Measurements from ENCODE around the gene GATB. TPM values are rescaled to one million over a fixed set of nuclear protein-coding genes. Genes with fewer than 3 reads are reported as not detected.

The GATB gene
- total and polyA plus RNA-seq, 2 experiments from 2014 or later: 17.7 to 18.9 TPM

DNA sequence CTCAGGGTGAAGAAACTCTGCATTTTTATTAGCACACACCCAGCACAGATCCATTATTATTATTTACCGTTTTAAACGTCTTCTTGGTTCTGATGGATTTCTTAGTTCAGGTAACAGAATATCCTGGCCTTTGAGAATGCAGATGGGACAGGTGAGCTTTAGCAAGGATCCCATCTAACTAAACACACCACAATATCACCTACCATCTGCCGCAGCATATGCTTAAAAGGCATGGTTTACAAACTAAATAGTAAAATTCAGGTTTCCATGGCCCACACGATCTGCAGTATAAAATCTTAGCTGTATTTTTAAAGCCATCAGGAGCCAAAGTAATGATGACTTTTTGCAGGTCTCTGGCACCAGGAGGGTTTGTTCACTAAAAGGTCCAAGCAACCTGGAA is 31.7 kb upstream of the GATB start (continued):
- TF ChIP-seq CREB1 (CRISPR knock-in tag; IDR thresholded peaks at IDR 0.05; ENCODE audit: low read depth) (no peak), EZH2phosphoT487 (IDR thresholded peaks at IDR 0.05; ENCODE audit: unreplicated experiment) (no peak), ZNF114 (CRISPR knock-in tag; IDR thresholded peaks at IDR 0.05) (no peak), ZNF331 (CRISPR knock-in tag; IDR thresholded peaks at IDR 0.05; ENCODE audit: low read depth) (no peak)
- TF ChIP-seq, protein P1, sequence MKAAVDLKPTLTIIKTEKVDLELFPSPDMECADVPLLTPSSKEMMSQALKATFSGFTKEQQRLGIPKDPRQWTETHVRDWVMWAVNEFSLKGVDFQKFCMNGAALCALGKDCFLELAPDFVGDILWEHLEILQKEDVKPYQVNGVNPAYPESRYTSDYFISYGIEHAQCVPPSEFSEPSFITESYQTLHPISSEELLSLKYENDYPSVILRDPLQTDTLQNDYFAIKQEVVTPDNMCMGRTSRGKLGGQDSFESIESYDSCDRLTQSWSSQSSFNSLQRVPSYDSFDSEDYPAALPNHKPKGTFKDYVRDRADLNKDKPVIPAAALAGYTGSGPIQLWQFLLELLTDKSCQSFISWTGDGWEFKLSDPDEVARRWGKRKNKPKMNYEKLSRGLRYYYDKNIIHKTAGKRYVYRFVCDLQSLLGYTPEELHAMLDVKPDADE (IDR thresholded peaks at IDR 0.05): no peak

DNA sequence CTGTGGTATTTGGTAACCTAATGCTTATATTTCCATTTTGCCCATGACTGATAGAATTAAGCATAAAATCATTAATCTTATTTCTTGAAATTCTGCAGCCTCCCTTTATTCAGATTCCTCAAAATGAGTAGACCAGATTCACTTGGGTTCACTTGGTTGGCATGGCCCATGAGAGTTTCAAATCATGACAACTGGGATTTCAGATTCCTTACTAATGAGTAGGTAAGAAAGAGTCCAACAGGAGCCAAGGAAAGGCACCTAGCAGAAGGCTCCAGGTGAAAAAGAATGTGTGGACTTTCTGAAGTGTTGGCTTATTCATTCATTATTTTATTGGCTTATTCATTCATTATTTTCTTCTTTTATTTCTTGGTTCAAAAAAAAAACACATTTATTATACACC is 27.2 kb upstream of the GATB start:
- Histone ChIP-seq H3K4me2 (no peak overlapping the region), H3K27ac (ENCODE audit: low read depth) (no peak overlapping the region), H3K9me2 (ENCODE audit: insufficient read depth) (peaks cover 7% of the 10 kb centered on the region; the same call in 1 of the 2 replicates), H3K79me2 (replicated peaks; ENCODE audit: insufficient read depth) (no peaks in the 10 kb centered on the region), H3K36me3 (ENCODE audit: insufficient read depth) (no peaks in the 10 kb centered on the region), H3K4me3 (no peak overlapping the region), H4K20me1 (replicated peaks; ENCODE audit: insufficient read depth) (no peaks in the 10 kb centered on the region), H3K27me3 (ENCODE audit: insufficient read depth) (peaks cover 13% of the 10 kb centered on the region; the same call in 1 of the 2 replicates), H3K4me1 (ENCODE audit: insufficient read depth) (peaks cover 47% of the 10 kb centered on the region), H2AFZ (no peak overlapping the region), H3F3A (replicated peaks; ENCODE audit: low read depth) (no peaks in the 10 kb centered on the region)
- ATAC-seq (no peak), DNase-seq (ENCODE audit: low spot score) (no peak)
- no peak for TF ChIP-seq JUNB (IDR thresholded peaks at IDR 0.05; ENCODE audit: unreplicated experiment)
- no peak for TF ChIP-seq STAT1 (IDR thresholded peaks at IDR 0.05; ENCODE audit: unreplicated experiment)
- no peak for TF ChIP-seq ZNF331 (CRISPR knock-in tag; IDR thresholded peaks at IDR 0.05; ENCODE audit: low read depth)
- no peak for TF ChIP-seq CREB1 (CRISPR knock-in tag; IDR thresholded peaks at IDR 0.05; ENCODE audit: low read depth)
- no peak for TF ChIP-seq POLR2AphosphoS5 (IDR thresholded peaks at IDR 0.05; ENCODE audit: low read depth)
- H3K9me3 Mint-ChIP-seq: no peaks in the 10 kb centered on the region; the same call in 1 of the 3 replicates
- no peak overlapping the region for H3K4me3 Mint-ChIP-seq
- H3K4me1 Mint-ChIP-seq: peaks cover 40% of the 10 kb centered on the region
- no peak overlapping the region for H3K27ac Mint-ChIP-seq
- peaks cover 14% of the 10 kb centered on the region for H3K27me3 Mint-ChIP-seq (ENCODE audit: insufficient read depth, low read depth, poor library complexity)
- H3K36me3 Mint-ChIP-seq (ENCODE audit: low read depth): peaks cover 4% of the 10 kb centered on the region; the same call in 1 of the 3 replicates

DNA sequence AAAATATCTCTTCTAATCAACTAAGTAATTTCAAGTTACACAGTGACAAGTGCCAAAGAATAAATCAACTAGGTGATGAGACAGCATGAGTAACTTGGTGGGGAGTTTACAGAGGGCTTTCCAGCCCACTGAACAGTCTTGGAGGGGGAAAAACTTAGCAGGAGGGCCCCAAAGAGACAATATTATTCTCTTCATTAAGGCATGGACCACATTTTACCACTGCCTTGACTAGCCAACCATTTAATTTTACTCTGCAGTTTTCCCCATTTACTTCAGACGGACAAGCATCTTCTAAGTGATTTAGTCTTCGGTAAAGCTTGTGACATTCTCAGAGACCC is 25.3 kb upstream of the GATB start:
- Histone ChIP-seq H3K27me3 (ENCODE audit: insufficient read depth) (peaks cover 13% of the 10 kb centered on the region; the same call in 1 of the 2 replicates), H4K20me1 (replicated peaks; ENCODE audit: insufficient read depth) (no peaks in the 10 kb centered on the region), H3K79me2 (replicated peaks; ENCODE audit: insufficient read depth) (no peaks in the 10 kb centered on the region), H3K4me3 (no peak overlapping the region), H3F3A (replicated peaks; ENCODE audit: low read depth) (no peaks in the 10 kb centered on the region), H2AFZ (no peak overlapping the region; the same call in 1 of the 2 replicates), H3K4me1 (ENCODE audit: insufficient read depth) (peaks cover 44% of the 10 kb centered on the region), H3K9me2 (ENCODE audit: insufficient read depth) (peaks cover 10% of the 10 kb centered on the region; the same call in 1 of the 2 replicates), H3K27ac (ENCODE audit: low read depth) (no peak overlapping the region), H3K36me3 (ENCODE audit: insufficient read depth) (no peaks in the 10 kb centered on the region), H3K4me2 (peak overlapping the region; percentile 15)
- ATAC-seq: peak; percentile 32; the same call in 2 of the 3 replicates
- Mint-ChIP-seq H3K36me3 (ENCODE audit: low read depth) (peaks cover 4% of the 10 kb centered on the region; the same call in 1 of the 3 replicates), H3K9me3 (no peaks in the 10 kb centered on the region; the same call in 1 of the 3 replicates), H3K4me3 (no peak overlapping the region), H3K27ac (no peak overlapping the region), H3K27me3 (ENCODE audit: insufficient read depth, low read depth, poor library complexity) (peaks cover 14% of the 10 kb centered on the region), H3K4me1 (peaks cover 39% of the 10 kb centered on the region)
- no peak for TF ChIP-seq POLR2AphosphoS5 (IDR thresholded peaks at IDR 0.05; ENCODE audit: low read depth)
- no peak for DNase-seq (ENCODE audit: low spot score)
